Lower leg skin (tissue), 3 donors: ENCODE data around the gene KCNS3.

Experiments used
- POLR2A ChIP-seq, 2 donors: fragments of 450-650 bp; IDR thresholded peaks; one replicate each; pipeline ENCODE4 v1.6.1; 2016 to 2017; ENCODE audit warnings: antibody characterized with exemption in 2 of 2, mild to moderate bottlenecking in 1 of 2, moderate library complexity in 1 of 2
- TF ChIP-seq, protein P1 (sequence below), 3 donors: fragments of 450-650 bp; IDR thresholded peaks; one replicate each; pipeline ENCODE4 v1.5.1; 2016; ENCODE audit warnings: antibody characterized with exemption in 3 of 3, mild to moderate bottlenecking in 3 of 3, moderate library complexity in 2 of 3

DNA sequence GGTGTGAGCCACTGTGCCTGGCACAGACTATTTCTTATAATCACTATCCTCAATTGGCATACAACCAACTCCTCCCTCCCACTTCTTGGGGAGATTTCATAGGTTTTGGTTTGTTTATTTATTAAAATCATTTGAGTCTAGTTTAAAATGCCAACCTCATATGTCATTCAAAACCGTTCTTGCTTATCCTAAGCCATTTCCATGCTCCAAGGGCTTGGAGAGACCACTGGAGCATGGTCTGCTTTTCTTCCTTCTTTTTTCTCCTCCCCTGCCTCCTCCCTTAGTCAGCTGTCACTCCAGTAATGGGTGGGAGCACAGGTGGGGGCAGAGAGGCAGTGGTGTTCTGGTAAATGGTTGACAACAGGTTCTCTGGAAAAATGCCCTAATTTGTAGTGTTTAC is 20.4 kb upstream of the KCNS3 start:
- TF ChIP-seq, protein P1, sequence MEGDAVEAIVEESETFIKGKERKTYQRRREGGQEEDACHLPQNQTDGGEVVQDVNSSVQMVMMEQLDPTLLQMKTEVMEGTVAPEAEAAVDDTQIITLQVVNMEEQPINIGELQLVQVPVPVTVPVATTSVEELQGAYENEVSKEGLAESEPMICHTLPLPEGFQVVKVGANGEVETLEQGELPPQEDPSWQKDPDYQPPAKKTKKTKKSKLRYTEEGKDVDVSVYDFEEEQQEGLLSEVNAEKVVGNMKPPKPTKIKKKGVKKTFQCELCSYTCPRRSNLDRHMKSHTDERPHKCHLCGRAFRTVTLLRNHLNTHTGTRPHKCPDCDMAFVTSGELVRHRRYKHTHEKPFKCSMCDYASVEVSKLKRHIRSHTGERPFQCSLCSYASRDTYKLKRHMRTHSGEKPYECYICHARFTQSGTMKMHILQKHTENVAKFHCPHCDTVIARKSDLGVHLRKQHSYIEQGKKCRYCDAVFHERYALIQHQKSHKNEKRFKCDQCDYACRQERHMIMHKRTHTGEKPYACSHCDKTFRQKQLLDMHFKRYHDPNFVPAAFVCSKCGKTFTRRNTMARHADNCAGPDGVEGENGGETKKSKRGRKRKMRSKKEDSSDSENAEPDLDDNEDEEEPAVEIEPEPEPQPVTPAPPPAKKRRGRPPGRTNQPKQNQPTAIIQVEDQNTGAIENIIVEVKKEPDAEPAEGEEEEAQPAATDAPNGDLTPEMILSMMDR (IDR thresholded peaks at IDR 0.05): no peak
- no peak for TF ChIP-seq POLR2A (IDR thresholded peaks at IDR 0.05)
